Transverse colon (tissue), 1 donor: Measurements from ENCODE around the gene CAMK2B.

Source experiments
- EP300 ChIP-seq: sonication (generic); formaldehyde crosslinking; IDR thresholded peaks from one replicate; pipeline ENCODE4 v1.6.1; 2017; ENCODE audit warnings: antibody characterized with exemption, low read depth
- POLR2A ChIP-seq: fragments of 450-650 bp; IDR thresholded peaks from one replicate; pipeline ENCODE4 v1.6.1; 2016; ENCODE audit warnings: antibody characterized with exemption, mild to moderate bottlenecking, moderate library complexity

GRCh38 chr7:44289341-44290251, 35.8 kb downstream of the CAMK2B start:
- TF ChIP-seq EP300 (no peak), POLR2A (no peak)
